GM10248 (cell line): Measurements from ENCODE around the gene SCARB1.

Experiments
- CTCF ChIA-PET: fragments of 300-600 bp; sonication (Branson Sonifier 250); formaldehyde crosslinking; extraction: SDS; loops from one replicate; lab custom pipeline; 2021; ENCODE audit warnings: antibody characterized with exemption; lab: Yijun Ruan, JAX
- POLR2A ChIA-PET: fragments of 350-650 bp; sonication (Branson Sonifier 250); formaldehyde crosslinking; extraction: SDS; loops from one replicate; lab custom pipeline; 2020; ENCODE audit warnings: antibody characterized with exemption; lab: Yijun Ruan, JAX
- DNase-seq: peaks from one replicate; pipeline ENCODE4 v3.0.0; 2012; ENCODE audit errors: extremely low spot score
- TF ChIP-seq, protein P1 (sequence below): IDR thresholded peaks from 2 replicates; pipeline ENCODE4 v1.5.1; 2012; ENCODE audit warnings: mild to moderate bottlenecking, low read depth; ENCODE audit errors: extremely low read depth, missing control alignments, control extremely low read depth

The SCARB1 gene

DNA sequence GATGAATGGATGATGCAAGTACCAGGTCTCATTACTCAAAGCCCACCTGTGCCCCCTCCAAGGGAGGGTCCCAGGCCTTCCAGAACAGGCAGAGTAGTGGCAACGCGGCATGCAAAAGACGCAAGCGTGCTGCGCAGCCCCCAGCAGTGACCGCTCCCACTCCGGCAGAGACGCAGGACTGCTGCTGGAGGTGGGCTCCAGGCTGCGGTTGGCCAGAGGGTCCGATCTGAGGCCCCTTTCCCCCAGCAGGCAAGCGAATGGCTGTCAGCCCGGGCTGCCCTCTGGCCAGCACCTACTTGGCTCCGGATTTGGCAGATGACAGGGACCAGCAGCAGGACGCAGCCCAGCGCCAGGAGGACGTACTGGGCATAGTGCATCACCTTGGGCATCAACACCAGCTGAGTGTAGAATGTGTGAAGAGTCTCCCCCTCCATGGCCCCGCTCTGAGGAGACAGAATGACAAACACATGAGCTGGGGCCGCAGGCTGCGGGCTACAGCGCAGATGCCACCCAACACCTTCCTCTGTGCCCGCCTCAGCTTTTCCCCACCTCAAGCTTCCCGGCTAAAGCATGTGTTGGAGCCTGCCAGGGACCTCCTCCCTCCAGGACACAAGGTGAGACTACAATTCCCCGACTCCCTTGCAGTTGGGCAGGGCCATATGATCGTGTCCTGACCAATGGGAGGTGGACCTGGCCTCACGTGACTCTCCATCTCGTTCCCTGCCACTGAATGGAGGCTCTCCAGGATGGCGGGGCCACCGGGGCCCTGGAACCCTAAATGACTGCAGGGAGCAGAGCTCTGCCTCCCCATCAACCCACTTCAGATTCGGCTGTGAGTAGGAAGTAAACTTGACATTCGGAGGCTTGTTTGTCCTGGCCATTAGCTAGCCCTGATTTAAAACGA, 77.4 kb downstream of the SCARB1 start:
- TF ChIP-seq, protein P1, sequence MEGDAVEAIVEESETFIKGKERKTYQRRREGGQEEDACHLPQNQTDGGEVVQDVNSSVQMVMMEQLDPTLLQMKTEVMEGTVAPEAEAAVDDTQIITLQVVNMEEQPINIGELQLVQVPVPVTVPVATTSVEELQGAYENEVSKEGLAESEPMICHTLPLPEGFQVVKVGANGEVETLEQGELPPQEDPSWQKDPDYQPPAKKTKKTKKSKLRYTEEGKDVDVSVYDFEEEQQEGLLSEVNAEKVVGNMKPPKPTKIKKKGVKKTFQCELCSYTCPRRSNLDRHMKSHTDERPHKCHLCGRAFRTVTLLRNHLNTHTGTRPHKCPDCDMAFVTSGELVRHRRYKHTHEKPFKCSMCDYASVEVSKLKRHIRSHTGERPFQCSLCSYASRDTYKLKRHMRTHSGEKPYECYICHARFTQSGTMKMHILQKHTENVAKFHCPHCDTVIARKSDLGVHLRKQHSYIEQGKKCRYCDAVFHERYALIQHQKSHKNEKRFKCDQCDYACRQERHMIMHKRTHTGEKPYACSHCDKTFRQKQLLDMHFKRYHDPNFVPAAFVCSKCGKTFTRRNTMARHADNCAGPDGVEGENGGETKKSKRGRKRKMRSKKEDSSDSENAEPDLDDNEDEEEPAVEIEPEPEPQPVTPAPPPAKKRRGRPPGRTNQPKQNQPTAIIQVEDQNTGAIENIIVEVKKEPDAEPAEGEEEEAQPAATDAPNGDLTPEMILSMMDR: no peak
- ChIA-PET POLR2A (interaction anchor here (0.6 kb wide), 1 partner anchor 116 kb away, joined by 5 read pairs; no protein-coding TSS in a partner anchor), CTCF (interaction anchor here (0.8 to 2.2 kb wide), 5 partner anchors 10 to 19 kb away, joined by 3 to 8 read pairs (median 5); no protein-coding TSS in a partner anchor)
- no peak for DNase-seq

DNA sequence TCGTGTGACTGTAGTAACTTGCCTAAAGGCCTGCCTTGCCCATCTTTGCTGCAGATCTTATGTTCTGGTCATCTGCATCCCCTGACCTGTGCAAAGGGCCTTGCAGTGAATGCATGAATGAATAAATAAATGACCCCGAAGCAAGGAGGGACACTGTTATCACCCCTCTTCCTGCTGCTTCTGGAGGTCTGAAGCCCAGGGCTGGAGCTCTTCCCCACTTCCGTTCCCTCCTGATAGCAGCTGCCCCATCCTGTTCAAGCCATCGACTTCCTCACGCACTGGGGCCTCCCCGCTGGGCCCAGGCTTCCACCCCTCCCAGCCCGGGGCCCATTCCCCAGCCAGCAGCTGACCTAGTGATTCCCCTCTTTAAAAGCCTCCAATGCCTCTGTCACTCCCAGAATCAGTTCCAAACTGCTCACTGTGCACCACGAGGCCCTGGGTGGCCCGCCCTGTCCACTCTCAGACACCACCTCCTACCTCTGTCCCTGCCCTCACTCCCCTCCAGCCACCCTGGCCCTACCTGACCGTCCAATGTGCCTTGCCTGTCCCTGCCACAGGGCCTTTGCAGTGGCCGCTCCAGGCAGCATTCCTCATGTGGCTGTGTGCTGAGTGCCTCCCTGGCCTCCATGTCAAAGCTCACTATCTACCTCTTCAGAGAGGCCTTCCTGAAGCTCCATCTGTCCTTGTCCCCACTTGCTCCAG, 78.6 kb downstream of the SCARB1 start:
- TF ChIP-seq, protein P1: no peak
- CTCF ChIA-PET: interaction anchor here (1.8 kb wide), 1 partner anchor 12 kb away, joined by 5 read pairs; no protein-coding TSS in a partner anchor
- DNase-seq: no peak
- POLR2A ChIA-PET: no interaction called here

DNA sequence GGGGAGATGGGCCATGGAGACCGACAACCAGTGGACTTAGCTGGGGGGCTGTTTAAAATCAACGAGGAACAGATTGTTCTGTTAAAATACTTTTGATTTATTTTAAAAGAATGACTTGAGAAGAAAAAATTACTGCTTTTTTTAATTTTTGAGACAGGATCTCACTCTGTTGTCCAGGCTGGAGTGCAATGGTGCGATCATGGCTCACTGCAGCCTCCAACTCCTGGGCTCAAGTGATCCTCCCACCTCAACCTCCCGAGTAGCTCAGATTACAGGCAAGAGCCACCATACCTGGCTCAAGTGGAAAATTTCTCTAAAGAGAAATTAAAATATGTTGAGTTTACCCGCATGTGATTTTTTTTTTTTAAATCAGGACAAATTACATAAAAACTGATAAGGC, 80.6 kb downstream of the SCARB1 start:
- POLR2A ChIA-PET: no interaction called here
- no peak for DNase-seq
- TF ChIP-seq, protein P1: no peak
- CTCF ChIA-PET: no interaction called here

DNA sequence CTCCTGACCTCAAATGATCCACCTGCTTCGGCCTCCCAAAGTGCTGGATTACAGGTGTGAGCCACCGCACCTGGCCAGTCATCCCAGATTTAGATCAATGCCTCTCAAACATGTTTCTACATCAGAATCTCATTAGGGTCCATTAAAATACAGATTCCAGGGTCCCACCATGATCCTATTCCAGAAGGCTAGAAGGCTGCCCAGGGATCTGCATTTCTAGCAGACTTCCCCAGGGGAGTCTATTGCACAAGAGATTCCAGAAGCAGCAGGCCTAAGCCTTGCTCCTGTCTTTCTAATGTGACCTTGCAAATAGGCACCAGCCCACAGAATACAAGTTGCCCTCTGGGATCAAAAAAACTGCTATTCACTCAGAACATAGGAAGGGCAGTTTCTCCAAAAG, 81.5 kb downstream of the SCARB1 start:
- no peak for DNase-seq
- ChIA-PET POLR2A (no interaction called here), CTCF (no interaction called here)

DNA sequence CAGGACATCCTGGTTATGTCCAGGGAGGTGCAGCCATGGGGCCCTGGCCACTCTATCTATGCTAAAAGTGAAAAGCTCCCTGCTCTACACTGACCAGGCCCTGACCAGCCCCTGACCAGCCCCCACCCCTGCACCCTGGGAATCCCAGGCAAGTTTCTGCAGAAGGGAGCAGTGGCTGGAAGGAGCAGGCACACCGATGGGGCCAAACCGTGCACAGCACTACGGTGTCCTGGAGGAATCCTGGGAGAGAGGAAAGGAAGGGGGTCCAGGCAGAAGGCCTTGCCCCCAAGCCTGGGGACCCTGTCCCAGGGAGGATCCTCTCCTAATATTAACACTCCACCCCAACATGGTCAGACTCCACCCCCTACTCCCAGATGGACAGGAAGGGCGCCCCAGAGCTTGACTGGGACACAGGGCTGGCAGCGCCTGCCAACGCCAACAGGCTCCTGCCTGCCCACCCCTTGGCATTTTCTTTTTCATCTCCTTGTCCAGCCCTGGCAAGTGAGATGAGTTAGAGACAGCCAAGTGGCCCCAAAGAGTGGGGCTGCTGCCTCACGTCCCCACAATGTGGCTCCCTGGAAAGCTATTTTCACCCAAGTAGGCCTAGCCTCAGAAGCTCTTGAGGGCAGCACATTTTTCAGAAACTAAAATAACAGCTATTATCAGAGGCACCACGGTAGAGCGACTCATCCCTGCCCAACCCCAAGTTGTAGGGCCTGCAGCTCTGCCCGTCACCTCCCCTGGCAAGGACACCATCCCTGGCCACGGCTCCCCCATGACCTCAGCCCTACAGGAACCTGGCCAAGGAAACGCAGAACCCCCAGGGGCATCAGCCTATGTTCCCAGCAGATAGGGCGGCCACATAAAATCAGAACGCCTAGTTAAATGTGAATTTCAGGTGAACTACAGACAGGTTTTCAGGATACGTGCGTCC, 82.6 kb downstream of the SCARB1 start:
- no peak for DNase-seq
- TF ChIP-seq, protein P1: no peak
- CTCF ChIA-PET: interaction anchor here (1.0 kb wide), 1 partner anchor 9 kb away, joined by 3 read pairs; no protein-coding TSS in a partner anchor
- POLR2A ChIA-PET: no interaction called here

More for the DNA sequence above, 81.5 kb downstream of the SCARB1 start:
- TF ChIP-seq, protein P1: no peak
